GM12878 (cell line): ENCODE measurements around the gene SAMD7. TPM values are rescaled to one million over a fixed set of nuclear protein-coding genes. Genes with fewer than 3 reads are reported as not detected.

Experiments
- ASH2L ChIP-seq: fragments of 300-600, 200-600 bp; sonication (generic); IDR thresholded peaks from 2 replicates; pipeline ENCODE4 v1.6.1; 2017; ENCODE audit warnings: low read depth, mild to moderate bottlenecking, borderline replicate concordance
- ATF7 ChIP-seq: fragments of 450-650 bp; IDR thresholded peaks from 2 replicates; pipeline ENCODE4 v1.6.1; 2016; ENCODE audit warnings: low read depth, mild to moderate bottlenecking
- BACH1 ChIP-seq: fragments of 450-650 bp; IDR thresholded peaks from 2 replicates; pipeline ENCODE4 v1.6.1; 2017; ENCODE audit warnings: mild to moderate bottlenecking, borderline replicate concordance
- CBFB ChIP-seq: IDR thresholded peaks from 2 replicates; pipeline ENCODE4 v1.6.1; 2016; ENCODE audit warnings: antibody characterized with exemption, low read depth
- CEBPB ChIP-seq, 2 experiments: fragments of 150-350 bp in 1 of 2; IDR thresholded peaks; 2 replicates each; pipeline ENCODE4 v1.6.1; 2012 to 2014; ENCODE audit warnings: low read depth in 2 of 2, low read length in 2 of 2, borderline replicate concordance in 1 of 2, inconsistent platforms in 1 of 2
- CREM ChIP-seq: IDR thresholded peaks from 2 replicates; pipeline ENCODE4 v1.6.1; 2014; ENCODE audit warnings: antibody characterized with exemption, low read depth
- DPF2 ChIP-seq: fragments of 450-650 bp; IDR thresholded peaks from 2 replicates; pipeline ENCODE4 v1.6.1; 2017; ENCODE audit warnings: mild to moderate bottlenecking
- EED ChIP-seq: sonication (generic); IDR thresholded peaks from 2 replicates; pipeline ENCODE4 v1.6.1; 2016; ENCODE audit warnings: antibody characterized with exemption, low read depth
- GABPA ChIP-seq: IDR thresholded peaks from 2 replicates; pipeline ENCODE4 v1.6.1; 2014; ENCODE audit warnings: antibody characterized with exemption, low read depth, mild to moderate bottlenecking, inconsistent platforms
- GATAD2B ChIP-seq: fragments of 450-650 bp; conservative IDR thresholded peaks from 2 replicates; pipeline ENCODE4 v1.6.1; 2017; ENCODE audit warnings: low read depth, mild to moderate bottlenecking, moderate library complexity
- HCFC1 ChIP-seq: fragments of 150-350 bp; IDR thresholded peaks from 2 replicates; pipeline ENCODE4 v1.6.1; 2014; ENCODE audit warnings: low read length
- HDAC6 ChIP-seq: fragments of 200-600 bp; sonication (generic); IDR thresholded peaks from one replicate; pipeline ENCODE4 v1.8.0; 2017; ENCODE audit warnings: antibody characterized with exemption; ENCODE audit not compliant: unreplicated experiment
- IRF5 ChIP-seq: fragments of 450-650 bp; IDR thresholded peaks from 2 replicates; pipeline ENCODE4 v1.6.1; 2017; ENCODE audit warnings: borderline replicate concordance
- JUND ChIP-seq: IDR thresholded peaks from 2 replicates; pipeline ENCODE4 v1.6.1; 2012; ENCODE audit warnings: low read depth, mild to moderate bottlenecking, low read length, improper control_type of control experiment, moderate library complexity
- KAT2A ChIP-seq: conservative IDR thresholded peaks from 2 replicates; pipeline ENCODE4 v1.6.1; 2011; ENCODE audit warnings: low read depth, low read length; ENCODE audit not compliant: control insufficient read depth
- KLF5 ChIP-seq: fragments of 450-650 bp; IDR thresholded peaks from 2 replicates; pipeline ENCODE4 v1.6.1; 2014; ENCODE audit warnings: mild to moderate bottlenecking; ENCODE audit not compliant: partially characterized antibody
- MYC ChIP-seq: IDR thresholded peaks from 2 replicates; pipeline ENCODE4 v1.6.1; 2011; ENCODE audit warnings: mild to moderate bottlenecking, low read length, moderate library complexity, inconsistent platforms; ENCODE audit not compliant: insufficient read depth, insufficient replicate concordance, insufficient read length, severe bottlenecking
- NR2F1 ChIP-seq: fragments of 450-650 bp; conservative IDR thresholded peaks from 2 replicates; pipeline ENCODE4 v1.6.1; 2017; ENCODE audit warnings: mild to moderate bottlenecking
- PML ChIP-seq: IDR thresholded peaks from 2 replicates; pipeline ENCODE4 v1.6.1; 2012; ENCODE audit warnings: low read length, inconsistent platforms
- POLR2AphosphoS2 ChIP-seq: IDR thresholded peaks from 2 replicates; pipeline ENCODE4 v1.6.1; 2011; ENCODE audit warnings: low read depth, mild to moderate bottlenecking, low read length, improper control_type of control experiment, moderate library complexity
- SKIL ChIP-seq: fragments of 450-650 bp; IDR thresholded peaks from 2 replicates; pipeline ENCODE4 v1.6.1; 2017; ENCODE audit warnings: mild to moderate bottlenecking, low read depth, inconsistent platforms; ENCODE audit not compliant: poor library complexity, severe bottlenecking
- SMC3 ChIP-seq: IDR thresholded peaks from 2 replicates; pipeline ENCODE4 v1.6.1; 2011; ENCODE audit warnings: low read length, improper control_type of control experiment, borderline replicate concordance
- SRF ChIP-seq, 2 experiments: IDR thresholded peaks; 2 replicates each; pipeline ENCODE4 v1.6.1; 2011; ENCODE audit warnings: low read depth in 2 of 2, low read length in 2 of 2, mild to moderate bottlenecking in 1 of 2, moderate library complexity in 1 of 2
- USF1 ChIP-seq: IDR thresholded peaks from 2 replicates; pipeline ENCODE4 v1.6.1; 2011; ENCODE audit warnings: borderline replicate concordance, low read depth, mild to moderate bottlenecking, moderate library complexity, mixed read lengths, low read length; ENCODE audit not compliant: insufficient read depth; ENCODE audit errors: extremely low read length
- ZBED1 ChIP-seq: IDR thresholded peaks from 2 replicates; pipeline ENCODE4 v1.6.1; 2016; ENCODE audit warnings: borderline replicate concordance
- ZNF622 ChIP-seq: fragments of 450-650 bp; IDR thresholded peaks from 2 replicates; pipeline ENCODE4 v1.6.1; 2017; ENCODE audit warnings: mild to moderate bottlenecking, inconsistent platforms
- ZSCAN29 ChIP-seq: fragments of 450-650 bp; IDR thresholded peaks from 2 replicates; pipeline ENCODE4 v1.6.1; 2017; ENCODE audit warnings: mild to moderate bottlenecking, moderate library complexity
- polyA plus RNA-seq, 11 experiments: library from polyadenylated mRNA; depleted of rRNA in 4 of 11; unstranded in 6 of 11; stranded (reverse) in 5 of 11; fragments of >200 nt; fragmentation: Nextera tagmentation in 4 of 11; fragmentation: Illumina TruSeq in 1 of 11; extraction: Ambion mirVana in 4 of 11; extraction: Trizol in 1 of 11; gene quantifications; 1 replicate in 1 of 11; 2 replicates in 10 of 11; pipeline versions ENCODE4 v1.2.1 to v1.2.3, GENCODE V29; 2011 to 2016; ENCODE audit warnings: inconsistent platforms in 2 of 11, missing spikeins in 2 of 11, low read depth in 1 of 11
- total RNA-seq, 4 experiments: library from RNA; depleted of rRNA in 3 of 4; stranded (reverse); fragments of >200 nt in 3 of 4; fragmentation: Illumina TruSeq in 1 of 4; extraction: Trizol in 1 of 4; gene quantifications; 2 replicates each; pipeline versions ENCODE4 v1.2.1 to v1.2.3, GENCODE V29; 2013 to 2021

SAMD7 gene
- total and polyA plus RNA-seq, 10 of the 15 experiments (the other 5 are each of a cell fraction or from before 2014, with no cell fraction given): 0.03 to 0.11 (median 0.07) TPM; not detected in 3

GRCh38 chr3:169940470-169941181, 29.3 kb downstream of the SAMD7 start (continued):
- peak; percentile 82 for TF ChIP-seq PML
- no peak for TF ChIP-seq ZSCAN29
- TF ChIP-seq DPF2: peak; percentile 85
- no peak for TF ChIP-seq HCFC1
- no peak for TF ChIP-seq KLF5
- no peak for TF ChIP-seq IRF5
- no peak for TF ChIP-seq HDAC6
- TF ChIP-seq ZBED1: peak; percentile 81; the same call in 1 of the 2 replicates
- no peak for TF ChIP-seq SMC3
- TF ChIP-seq SRF (IDR thresholded peaks at IDR 0.05; ENCODE audit: low read depth in 2 of 2, low read length in 2 of 2): no peak
- TF ChIP-seq CBFB: no peak
- peak; percentile 40; the same call in 1 of the 2 replicates for TF ChIP-seq EED
- no peak; the same call in 1 of the 2 replicates for TF ChIP-seq ASH2L
- TF ChIP-seq MYC: no peak
- peak; percentile 65 for TF ChIP-seq ATF7
- peak; percentile 59; the same call in 1 of the 2 replicates for TF ChIP-seq GATAD2B
- 0 out of 2 replicates have a peak, but pooled peaks have one; percentile 50 for TF ChIP-seq CREM
- peak; percentile 52 for TF ChIP-seq NR2F1
- TF ChIP-seq ZNF622: no peak
- TF ChIP-seq GABPA: 0 out of 2 replicates have a peak, but pooled peaks have one; percentile 27
- TF ChIP-seq BACH1: peak; percentile 49; the same call in 1 of the 2 replicates
- no peak; a peak in 1 of 4 replicates for TF ChIP-seq CEBPB (IDR thresholded peaks at IDR 0.05; ENCODE audit: borderline replicate concordance in 1 of 2, low read depth in 2 of 2, low read length in 2 of 2)
- TF ChIP-seq SKIL: peak; percentile 78
- peak; percentile 57 for TF ChIP-seq USF1
- TF ChIP-seq POLR2AphosphoS2: no peak
- no peak for TF ChIP-seq JUND
- no peak for TF ChIP-seq KAT2A
